Right hindlimb (tissue), 1 donor: ENCODE measurements around the gene RNF130.

Experiments used
- DNase-seq: peaks from one replicate; pipeline ENCODE4 v3.0.0-alpha.2; 2018

The RNF130 gene

GRCh38 chr5:180071531-180072255 is at the start of gene RNF130:
TSS of gene RNF130 (minus strand) at chr5:180071759. CDS start at chr5:180071702, 57 bp downstream.
- peak; percentile 95 for DNase-seq

- no peak for DNase-seq
These were observed 48.9 kb upstream of the RNF130 start for GRCh38 chr5:180120237-180121101.

GRCh38 chr5:180119903-180120236 is 48.3 kb upstream of the RNF130 start:
- no peak for DNase-seq

GRCh38 chr5:180119031-180119902 is 47.7 kb upstream of the RNF130 start:
- DNase-seq = no peak

- DNase-seq = no peak
These were observed 46.8 kb upstream of the RNF130 start for GRCh38 chr5:180118391-180118791.

GRCh38 chr5:180117000-180117725 is 45.6 kb upstream of the RNF130 start:
- no peak for DNase-seq

GRCh38 chr5:180116077-180116999 is 44.8 kb upstream of the RNF130 start:
- DNase-seq = no peak

- no peak for DNase-seq
These were observed 43.9 kb upstream of the RNF130 start for GRCh38 chr5:180115326-180116076.

GRCh38 chr5:180114304-180115003 is 42.9 kb upstream of the RNF130 start:
- DNase-seq = no peak

GRCh38 chr5:180113660-180114303 is 42.2 kb upstream of the RNF130 start:
- DNase-seq = no peak

GRCh38 chr5:180112181-180112861 is 40.8 kb upstream of the RNF130 start:
- DNase-seq = no peak

GRCh38 chr5:180111273-180112002 is 39.9 kb upstream of the RNF130 start:
- DNase-seq = no peak

GRCh38 chr5:180109920-180110319 is 38.4 kb upstream of the RNF130 start:
- DNase-seq = no peak

GRCh38 chr5:180107005-180107404 is 35.4 kb upstream of the RNF130 start:
- no peak for DNase-seq

GRCh38 chr5:180105827-180106312 is 34.3 kb upstream of the RNF130 start:
- DNase-seq = no peak

- no peak for DNase-seq
These were observed 32.6 kb upstream of the RNF130 start for GRCh38 chr5:180104168-180104530.

- DNase-seq = no peak
These were observed 32.1 kb upstream of the RNF130 start for GRCh38 chr5:180103487-180104167.
